Urinary bladder (tissue), 2 donors: ENCODE measurements around the gene LDLR. TPM values are rescaled to one million over a fixed set of nuclear protein-coding genes. Genes with fewer than 3 reads are reported as not detected.

Experiments used
- polyA plus RNA-seq: library from polyadenylated mRNA; stranded (reverse); fragments of 200-250 nt; gene quantifications from one replicate; pipeline ENCODE4 v1.2.3, GENCODE V29; 2013
- total RNA-seq: library from RNA; depleted of rRNA; stranded (reverse); fragments of >200 nt; gene quantifications from one replicate; pipeline ENCODE4 v1.2.3, GENCODE V29; 2014
- donor health status: healthy.

LDLR gene
- total and polyA plus RNA-seq, 2 donors = 44.9 to 48.6 TPM

Other genes starting within 250 kb of the LDLR start
- gene C19orf38, start 241.0 kb upstream of the LDLR start, total RNA-seq = 2.6 TPM
- 2.4 TPM for gene C19orf38, start 241.0 kb upstream of the LDLR start, polyA plus RNA-seq
- gene CARM1, start 217.9 kb upstream of the LDLR start, total RNA-seq = 19.1 TPM
- gene CARM1, start 217.9 kb upstream of the LDLR start, polyA plus RNA-seq = 55.7 TPM
- 47.2 TPM for gene YIPF2, start 160.8 kb upstream of the LDLR start, total RNA-seq
- gene YIPF2, start 160.8 kb upstream of the LDLR start, polyA plus RNA-seq = 38.1 TPM
- 14.1 TPM for gene TIMM29, start 160.7 kb upstream of the LDLR start, total RNA-seq
- 19.7 TPM for gene TIMM29, start 160.7 kb upstream of the LDLR start, polyA plus RNA-seq
- gene SMARCA4, start 128.4 kb upstream of the LDLR start, total RNA-seq = 38.1 TPM
- 46.0 TPM for gene SMARCA4, start 128.4 kb upstream of the LDLR start, polyA plus RNA-seq
- gene SPC24, start 66.3 kb downstream of the LDLR start, total RNA-seq = 21.1 TPM
- 1.8 TPM for gene SPC24, start 66.3 kb downstream of the LDLR start, polyA plus RNA-seq
- gene KANK2, start 108.1 kb downstream of the LDLR start, total RNA-seq = 183 TPM
- 819 TPM for gene KANK2, start 108.1 kb downstream of the LDLR start, polyA plus RNA-seq
- not detected for gene ANGPTL8, start 150.2 kb downstream of the LDLR start, total RNA-seq
- gene ANGPTL8, start 150.2 kb downstream of the LDLR start, polyA plus RNA-seq = 21.4 TPM
- 20.7 TPM for gene DOCK6, start 173.1 kb downstream of the LDLR start, total RNA-seq
- gene DOCK6, start 173.1 kb downstream of the LDLR start, polyA plus RNA-seq = 30.6 TPM
- gene TSPAN16, start 206.7 kb downstream of the LDLR start, total RNA-seq = not detected
- not detected for gene TSPAN16, start 206.7 kb downstream of the LDLR start, polyA plus RNA-seq